Measurements from ENCODE around the gene DHRS13.
A peak's percentile ranks its signal among the peaks of the same experiment; 100 is the strongest.
"Not testable (repeated sequence)": the region's sequence is repeated elsewhere in the genome, so short reads cannot be mapped to it uniquely, and the experiment has no call there.

DHRS13 gene

GRCh38 chr17:28848667-28849066, 54.2 kb downstream of the DHRS13 start:
- TF ChIP-seq CTCF (IDR thresholded peaks at IDR 0.05; ENCODE audit: insufficient read depth, low read depth, low read length, missing control alignments), result peak; percentile 25
- not testable (repeated sequence) for H3K4me3 ChIP-seq (ENCODE audit: low read length)
- DNase-seq (ENCODE audit: low read depth), result peak; percentile 22
